ENCODE data around the gene LILRB5. TPM values are rescaled to one million over a fixed set of nuclear protein-coding genes. Genes with fewer than 3 reads are reported as not detected.
"Not testable (repeated sequence)": the region's sequence is repeated elsewhere in the genome, so short reads cannot be mapped to it uniquely, and the experiment has no call there.

Gene LILRB5
- polyA plus RNA-seq (ENCODE audit: insufficient read length in 3 of 3): 1 to 10 TPM; 1.3 to 1.5 (median 1.4) TPM

- DNase-seq (ENCODE audit: low read depth in 3 of 3, low spot score in 2 of 3): no peak
Observed at GRCh38 chr19:54257116-54257480, at the start of gene LILRB5. TSS of gene LILRB5 (minus strand) at chr19:54257273. CDS start at chr19:54257193, 80 bp downstream.

GRCh38 chr19:54305141-54305540 is 48.1 kb upstream of the LILRB5 start:
- no peak for DNase-seq (ENCODE audit: low read depth in 3 of 3, low spot score in 2 of 3)

- DNase-seq (ENCODE audit: low read depth in 3 of 3, low spot score in 2 of 3): no peak
Observed at GRCh38 chr19:54302257-54302656, 45.2 kb upstream of the LILRB5 start.

GRCh38 chr19:54299515-54299914 is 42.4 kb upstream of the LILRB5 start:
- no peak for DNase-seq (ENCODE audit: low read depth in 3 of 3, low spot score in 2 of 3)

- DNase-seq (ENCODE audit: low read depth in 3 of 3, low spot score in 2 of 3): no peak
Observed at GRCh38 chr19:54299126-54299498, 42.0 kb upstream of the LILRB5 start.

GRCh38 chr19:54298357-54299125 is 41.5 kb upstream of the LILRB5 start:
- no peak for DNase-seq (ENCODE audit: low read depth in 3 of 3, low spot score in 2 of 3)

GRCh38 chr19:54297759-54298305 is 40.8 kb upstream of the LILRB5 start:
- DNase-seq (ENCODE audit: low read depth in 3 of 3, low spot score in 2 of 3): no peak

GRCh38 chr19:54294539-54294938 is 37.5 kb upstream of the LILRB5 start:
- DNase-seq (ENCODE audit: low read depth in 3 of 3, low spot score in 2 of 3): no peak

- DNase-seq (ENCODE audit: low read depth in 3 of 3, low spot score in 2 of 3): not testable (repeated sequence)
Observed at GRCh38 chr19:54289160-54289559, 32.1 kb upstream of the LILRB5 start.

- DNase-seq (ENCODE audit: low read depth in 3 of 3, low spot score in 2 of 3): no peak
Observed at GRCh38 chr19:54287456-54287855, 30.4 kb upstream of the LILRB5 start.

GRCh38 chr19:54286283-54286682 is 29.2 kb upstream of the LILRB5 start:
- DNase-seq (ENCODE audit: low read depth in 3 of 3, low spot score in 2 of 3): not testable (repeated sequence)

- DNase-seq (ENCODE audit: low read depth in 3 of 3, low spot score in 2 of 3): not testable (repeated sequence)
Observed at GRCh38 chr19:54285427-54286056, 28.5 kb upstream of the LILRB5 start.

GRCh38 chr19:54282686-54283470 is 25.8 kb upstream of the LILRB5 start:
- no peak for DNase-seq (ENCODE audit: low read depth in 3 of 3, low spot score in 2 of 3)

- DNase-seq (ENCODE audit: low read depth in 3 of 3, low spot score in 2 of 3): not testable (repeated sequence)
Observed at GRCh38 chr19:54281729-54282075, 24.6 kb upstream of the LILRB5 start.

GRCh38 chr19:54281007-54281728 is 24.1 kb upstream of the LILRB5 start, which contains the start of gene LILRB2:
TSS of gene LILRB2 (minus strand) at chr19:54281110. CDS start at chr19:54280496, 614 bp downstream.
- no peak for DNase-seq (ENCODE audit: low read depth in 3 of 3, low spot score in 2 of 3)

GRCh38 chr19:54280441-54280840 is 23.4 kb upstream of the LILRB5 start:
- DNase-seq (ENCODE audit: low read depth in 3 of 3, low spot score in 2 of 3): not testable (repeated sequence)

GRCh38 chr19:54280025-54280424 is 23.0 kb upstream of the LILRB5 start:
- not testable (repeated sequence) for DNase-seq (ENCODE audit: low read depth in 3 of 3, low spot score in 2 of 3)

GRCh38 chr19:54279406-54279962 is 22.4 kb upstream of the LILRB5 start:
- no peak for DNase-seq (ENCODE audit: low read depth in 3 of 3, low spot score in 2 of 3)

- not testable (repeated sequence) for DNase-seq (ENCODE audit: low read depth in 3 of 3, low spot score in 2 of 3)
Observed at GRCh38 chr19:54278571-54279195, 21.6 kb upstream of the LILRB5 start.

- not testable (repeated sequence) for DNase-seq (ENCODE audit: low read depth in 3 of 3, low spot score in 2 of 3)
Observed at GRCh38 chr19:54278056-54278455, 21.0 kb upstream of the LILRB5 start.
